ENCODE measurements around the gene DPP10. TPM values are rescaled to one million over a fixed set of nuclear protein-coding genes. Genes with fewer than 3 reads are reported as not detected.

The DPP10 gene
- total RNA-seq, 1 donor from 2014 or later = 2.4 TPM

DNA sequence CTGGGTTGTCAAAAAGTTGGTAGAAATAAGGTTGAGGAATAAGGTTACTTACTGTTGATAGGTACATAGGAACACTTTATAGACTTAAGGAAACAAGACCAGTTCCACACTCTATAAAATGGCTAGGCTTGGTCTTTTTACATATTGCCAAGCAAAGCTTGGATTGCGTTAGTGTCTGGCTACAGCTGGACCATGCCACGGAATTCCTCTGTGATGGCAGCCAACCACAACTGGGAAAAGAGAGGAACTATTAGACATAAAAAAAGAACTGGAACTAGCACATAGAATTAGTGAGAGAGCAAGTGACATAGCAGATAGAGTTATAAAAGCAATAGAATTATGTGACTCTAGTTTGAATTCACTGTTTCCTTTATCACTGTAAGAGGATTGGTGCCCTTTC lies 17.7 kb upstream of the DPP10 start:
- H3K27me3 ChIP-seq (ENCODE audit: control insufficient read depth, insufficient read depth, low read length) = no peaks in the 10 kb centered on the region
- no peak for DNase-seq (ENCODE audit: low read depth)
- TF ChIP-seq, protein P1, sequence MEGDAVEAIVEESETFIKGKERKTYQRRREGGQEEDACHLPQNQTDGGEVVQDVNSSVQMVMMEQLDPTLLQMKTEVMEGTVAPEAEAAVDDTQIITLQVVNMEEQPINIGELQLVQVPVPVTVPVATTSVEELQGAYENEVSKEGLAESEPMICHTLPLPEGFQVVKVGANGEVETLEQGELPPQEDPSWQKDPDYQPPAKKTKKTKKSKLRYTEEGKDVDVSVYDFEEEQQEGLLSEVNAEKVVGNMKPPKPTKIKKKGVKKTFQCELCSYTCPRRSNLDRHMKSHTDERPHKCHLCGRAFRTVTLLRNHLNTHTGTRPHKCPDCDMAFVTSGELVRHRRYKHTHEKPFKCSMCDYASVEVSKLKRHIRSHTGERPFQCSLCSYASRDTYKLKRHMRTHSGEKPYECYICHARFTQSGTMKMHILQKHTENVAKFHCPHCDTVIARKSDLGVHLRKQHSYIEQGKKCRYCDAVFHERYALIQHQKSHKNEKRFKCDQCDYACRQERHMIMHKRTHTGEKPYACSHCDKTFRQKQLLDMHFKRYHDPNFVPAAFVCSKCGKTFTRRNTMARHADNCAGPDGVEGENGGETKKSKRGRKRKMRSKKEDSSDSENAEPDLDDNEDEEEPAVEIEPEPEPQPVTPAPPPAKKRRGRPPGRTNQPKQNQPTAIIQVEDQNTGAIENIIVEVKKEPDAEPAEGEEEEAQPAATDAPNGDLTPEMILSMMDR (IDR thresholded peaks at IDR 0.05; ENCODE audit: insufficient read depth, low read length, poor library complexity, severe bottlenecking) = no peak
- no peak overlapping the region for H3K4me3 ChIP-seq (ENCODE audit: low read depth, low read length)
- no peaks in the 10 kb centered on the region for H3K36me3 ChIP-seq (ENCODE audit: control insufficient read depth, insufficient read depth, low read length)

DNA sequence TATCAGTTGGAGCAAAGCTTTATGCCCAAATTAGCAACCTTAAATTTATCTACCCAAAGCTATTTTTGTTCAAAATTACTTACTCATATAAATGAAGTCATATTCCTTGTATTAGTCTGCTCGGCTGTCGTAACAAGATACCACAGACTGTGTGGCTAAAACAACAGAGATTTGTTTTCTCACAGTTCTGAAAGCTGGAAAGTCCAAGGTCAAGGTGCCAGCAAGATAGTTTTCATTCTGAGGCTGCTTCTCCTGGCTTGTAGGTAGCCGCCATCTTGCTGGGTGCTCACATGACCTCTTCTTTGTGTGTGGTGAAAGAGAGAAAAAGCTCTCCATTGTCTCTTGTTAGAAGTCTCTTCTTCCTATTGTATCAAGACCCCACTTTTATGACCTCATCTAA lies 15.7 kb upstream of the DPP10 start:
- Histone ChIP-seq H3K27me3 (ENCODE audit: control insufficient read depth, insufficient read depth, low read length) (no peaks in the 10 kb centered on the region), H3K4me3 (ENCODE audit: low read depth, low read length) (no peak overlapping the region), H3K36me3 (ENCODE audit: control insufficient read depth, insufficient read depth, low read length) (no peaks in the 10 kb centered on the region)
- TF ChIP-seq, protein P1 (IDR thresholded peaks at IDR 0.05; ENCODE audit: insufficient read depth, low read length, poor library complexity, severe bottlenecking) = no peak
- DNase-seq (ENCODE audit: low read depth) = no peak

DNA sequence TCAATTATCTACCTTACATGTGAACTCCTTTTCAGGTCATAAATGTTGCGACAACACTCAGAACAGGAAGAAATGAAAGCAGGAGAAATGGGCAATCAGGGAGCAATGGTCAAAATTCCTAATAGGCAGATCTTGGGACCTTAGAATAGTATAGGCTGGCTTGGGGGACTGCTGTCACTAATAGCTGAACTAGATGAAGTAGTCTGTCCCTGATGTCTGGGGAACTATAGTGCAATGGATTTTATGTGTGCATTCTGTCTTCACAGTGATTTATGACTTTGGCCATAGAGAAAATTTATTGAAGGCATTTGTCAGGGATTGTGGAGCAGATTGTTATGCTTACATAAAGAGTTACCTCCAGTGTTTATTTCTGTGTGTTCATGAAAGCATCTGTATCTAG lies 6.1 kb upstream of the DPP10 start:
- no peaks in the 10 kb centered on the region for H3K36me3 ChIP-seq (ENCODE audit: control insufficient read depth, insufficient read depth, low read length)
- no peak for DNase-seq (ENCODE audit: low read depth)
- H3K4me3 ChIP-seq (ENCODE audit: low read depth, low read length) = no peak overlapping the region
- H3K27me3 ChIP-seq (ENCODE audit: control insufficient read depth, insufficient read depth, low read length) = no peaks in the 10 kb centered on the region
- TF ChIP-seq, protein P1 (IDR thresholded peaks at IDR 0.05; ENCODE audit: insufficient read depth, low read length, poor library complexity, severe bottlenecking) = no peak

DNA sequence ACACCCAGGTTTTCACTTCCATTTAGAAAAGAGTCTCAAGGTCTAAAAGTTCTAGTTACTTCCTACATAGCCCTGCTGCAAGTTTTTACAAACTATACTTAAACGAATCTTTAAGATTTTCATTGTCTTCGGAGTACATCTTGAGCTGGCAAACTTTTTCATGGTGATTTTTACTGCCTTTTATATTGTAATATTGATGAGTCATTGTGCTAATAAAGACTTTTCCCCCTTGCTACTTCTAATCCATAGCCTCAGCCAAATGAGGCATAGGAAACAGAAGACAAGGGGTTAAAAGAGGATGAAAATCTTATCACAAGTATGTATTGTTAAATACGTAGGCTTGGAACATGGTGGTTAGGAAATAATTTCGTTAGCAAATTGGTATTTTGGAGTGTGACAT lies 4.1 kb downstream of the DPP10 start:
- no peaks in the 10 kb centered on the region for H3K27me3 ChIP-seq (ENCODE audit: control insufficient read depth, insufficient read depth, low read length)
- TF ChIP-seq, protein P1 (IDR thresholded peaks at IDR 0.05; ENCODE audit: insufficient read depth, low read length, poor library complexity, severe bottlenecking) = no peak
- H3K4me3 ChIP-seq (ENCODE audit: low read depth, low read length) = no peak overlapping the region
- no peak for DNase-seq (ENCODE audit: low read depth)
- H3K36me3 ChIP-seq (ENCODE audit: control insufficient read depth, insufficient read depth, low read length) = no peaks in the 10 kb centered on the region

DNA sequence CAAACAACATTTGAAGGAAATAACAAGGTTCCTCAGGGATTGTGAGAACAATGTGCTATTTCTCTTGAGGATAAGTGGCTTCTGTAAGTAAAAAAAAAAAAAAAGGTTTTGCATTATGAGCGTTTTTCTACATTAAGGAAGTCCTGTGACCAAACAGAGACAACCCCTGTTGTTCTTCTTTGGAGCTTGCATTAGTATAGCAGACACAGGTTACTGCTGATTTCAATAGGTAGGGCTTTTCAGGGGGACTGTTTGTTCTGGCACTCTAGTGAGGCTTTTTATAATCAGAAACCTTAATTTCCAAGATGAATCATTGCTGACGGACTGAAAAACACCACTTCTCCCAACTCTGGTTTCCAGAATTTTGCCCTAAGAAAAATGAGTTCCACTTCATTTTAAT lies 8.2 kb downstream of the DPP10 start:
- Histone ChIP-seq H3K36me3 (ENCODE audit: control insufficient read depth, insufficient read depth, low read length) (no peaks in the 10 kb centered on the region), H3K4me3 (ENCODE audit: low read depth, low read length) (no peak overlapping the region), H3K27me3 (ENCODE audit: control insufficient read depth, insufficient read depth, low read length) (no peaks in the 10 kb centered on the region)
- TF ChIP-seq, protein P1 (IDR thresholded peaks at IDR 0.05; ENCODE audit: insufficient read depth, low read length, poor library complexity, severe bottlenecking) = no peak
- no peak for DNase-seq (ENCODE audit: low read depth)

DNA sequence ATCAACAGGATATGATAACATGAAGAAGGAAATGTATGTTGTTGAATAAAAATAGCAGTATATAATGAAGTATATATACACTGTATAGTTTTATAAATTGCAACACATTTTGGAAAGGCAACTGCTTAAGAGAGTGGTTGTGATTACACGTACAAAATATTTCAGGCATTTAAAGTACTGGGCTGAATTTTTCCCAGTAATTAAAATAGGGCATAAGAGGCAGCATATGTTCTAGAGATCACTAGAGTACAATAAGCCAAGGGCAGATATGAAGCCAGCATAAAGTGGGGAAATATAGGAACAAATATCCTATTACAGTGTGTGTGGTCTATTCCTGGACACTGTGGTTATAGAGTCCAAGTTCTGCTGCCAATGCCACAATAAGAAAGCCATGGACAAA lies 14.1 kb downstream of the DPP10 start:
- Histone ChIP-seq H3K4me3 (ENCODE audit: low read depth, low read length) (no peak overlapping the region), H3K36me3 (ENCODE audit: control insufficient read depth, insufficient read depth, low read length) (no peaks in the 10 kb centered on the region), H3K27me3 (ENCODE audit: control insufficient read depth, insufficient read depth, low read length) (no peaks in the 10 kb centered on the region)
- DNase-seq (ENCODE audit: low read depth) = no peak
- TF ChIP-seq, protein P1 (IDR thresholded peaks at IDR 0.05; ENCODE audit: insufficient read depth, low read length, poor library complexity, severe bottlenecking) = no peak
